Measurements from ENCODE around the gene OLA1. TPM values are rescaled to one million over a fixed set of nuclear protein-coding genes. Genes with fewer than 3 reads are reported as not detected.

OLA1 gene
- total RNA-seq, 1 donor = 101 TPM

- TF ChIP-seq, protein P1, sequence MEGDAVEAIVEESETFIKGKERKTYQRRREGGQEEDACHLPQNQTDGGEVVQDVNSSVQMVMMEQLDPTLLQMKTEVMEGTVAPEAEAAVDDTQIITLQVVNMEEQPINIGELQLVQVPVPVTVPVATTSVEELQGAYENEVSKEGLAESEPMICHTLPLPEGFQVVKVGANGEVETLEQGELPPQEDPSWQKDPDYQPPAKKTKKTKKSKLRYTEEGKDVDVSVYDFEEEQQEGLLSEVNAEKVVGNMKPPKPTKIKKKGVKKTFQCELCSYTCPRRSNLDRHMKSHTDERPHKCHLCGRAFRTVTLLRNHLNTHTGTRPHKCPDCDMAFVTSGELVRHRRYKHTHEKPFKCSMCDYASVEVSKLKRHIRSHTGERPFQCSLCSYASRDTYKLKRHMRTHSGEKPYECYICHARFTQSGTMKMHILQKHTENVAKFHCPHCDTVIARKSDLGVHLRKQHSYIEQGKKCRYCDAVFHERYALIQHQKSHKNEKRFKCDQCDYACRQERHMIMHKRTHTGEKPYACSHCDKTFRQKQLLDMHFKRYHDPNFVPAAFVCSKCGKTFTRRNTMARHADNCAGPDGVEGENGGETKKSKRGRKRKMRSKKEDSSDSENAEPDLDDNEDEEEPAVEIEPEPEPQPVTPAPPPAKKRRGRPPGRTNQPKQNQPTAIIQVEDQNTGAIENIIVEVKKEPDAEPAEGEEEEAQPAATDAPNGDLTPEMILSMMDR (IDR thresholded peaks at IDR 0.05; ENCODE audit: insufficient read depth, low read depth, low read length) = no peak
- no peak overlapping the region for H3K4me3 ChIP-seq (ENCODE audit: low read depth, low read length)
- DNase-seq (ENCODE audit: low read depth) = no peak
Measured at GRCh38 chr2:174044556-174044955, 203.8 kb downstream of the OLA1 start.

GRCh38 chr2:174040417-174040701, 208.0 kb downstream of the OLA1 start:
- no peak for DNase-seq (ENCODE audit: low read depth)
- TF ChIP-seq, protein P1 (IDR thresholded peaks at IDR 0.05; ENCODE audit: insufficient read depth, low read depth, low read length) = no peak
- no peak overlapping the region for H3K4me3 ChIP-seq (ENCODE audit: low read depth, low read length)

GRCh38 chr2:174039551-174040416, 208.5 kb downstream of the OLA1 start:
- DNase-seq (ENCODE audit: low read depth) = peak; percentile 98
- no peak overlapping the region for H3K4me3 ChIP-seq (ENCODE audit: low read depth, low read length)
- TF ChIP-seq, protein P1 (IDR thresholded peaks at IDR 0.05; ENCODE audit: insufficient read depth, low read depth, low read length) = peak; percentile 91

DNA sequence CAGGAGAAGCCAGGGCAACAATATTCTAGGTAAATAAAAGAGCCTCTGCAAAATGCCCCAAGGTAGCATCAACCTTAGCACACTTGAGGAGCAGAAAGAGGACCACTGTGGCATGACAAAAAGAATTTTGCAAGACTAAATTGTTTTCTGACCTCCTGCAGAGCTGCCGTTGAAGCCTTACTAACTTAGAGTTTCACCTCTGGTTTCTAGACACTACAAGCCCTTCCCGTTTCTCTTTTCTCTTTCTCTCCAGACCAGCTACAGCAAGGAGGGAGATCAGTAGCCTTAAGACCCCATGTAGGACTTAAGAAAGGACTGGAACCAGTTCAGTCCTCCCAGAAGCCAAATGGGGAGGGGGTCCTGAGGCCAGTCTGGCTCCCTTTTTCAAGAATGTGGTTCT, 209.9 kb downstream of the OLA1 start:
- TF ChIP-seq, protein P1 (IDR thresholded peaks at IDR 0.05; ENCODE audit: insufficient read depth, low read depth, low read length) = no peak
- DNase-seq (ENCODE audit: low read depth) = no peak

DNA sequence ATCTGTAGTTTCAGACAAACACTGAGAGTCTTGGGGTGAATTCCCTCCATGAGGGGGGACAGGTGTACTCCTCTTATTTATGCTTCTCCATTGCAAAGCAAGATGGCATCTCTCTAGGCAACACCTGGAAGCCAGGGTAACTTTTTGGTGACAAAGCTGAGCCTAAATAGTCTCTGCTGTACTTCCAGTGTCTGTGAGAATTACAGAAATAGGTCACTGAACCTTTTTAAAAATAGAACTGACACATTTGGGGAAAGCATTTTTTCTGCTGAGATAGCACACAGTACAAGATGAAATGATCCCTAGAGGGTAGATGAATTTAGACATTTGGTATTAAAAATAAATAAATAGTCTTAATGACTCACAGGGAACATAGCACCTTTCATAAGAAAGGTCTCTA, 211.5 kb downstream of the OLA1 start:
- DNase-seq (ENCODE audit: low read depth) = no peak
- no peak overlapping the region for H3K4me3 ChIP-seq (ENCODE audit: low read depth, low read length)
- TF ChIP-seq, protein P1 (IDR thresholded peaks at IDR 0.05; ENCODE audit: insufficient read depth, low read depth, low read length) = no peak

More for the DNA sequence above, 209.9 kb downstream of the OLA1 start:
- no peak overlapping the region for H3K4me3 ChIP-seq (ENCODE audit: low read depth, low read length)

GRCh38 chr2:174035981-174036742, 212.2 kb downstream of the OLA1 start:
- no peak overlapping the region for H3K4me3 ChIP-seq (ENCODE audit: low read depth, low read length)
- TF ChIP-seq, protein P1 (IDR thresholded peaks at IDR 0.05; ENCODE audit: insufficient read depth, low read depth, low read length) = peak; percentile 33
- DNase-seq (ENCODE audit: low read depth) = peak; percentile 35
